Measurements from ENCODE around the gene PDE4D. TPM values are rescaled to one million over a fixed set of nuclear protein-coding genes. Genes with fewer than 3 reads are reported as not detected.

Gene PDE4D
- total and polyA plus RNA-seq, 11 donors: 5.2 to 68.3 (median 42.1) TPM

- H3K27me3 ChIP-seq: no peaks in the 10 kb centered on the region
- DNase-seq (no peak), ATAC-seq (no peak)
- H3K4me1 ChIP-seq: peaks cover 0 to 3% (median 0%) of the 10 kb centered on the region in 12 donors
- H3K9me3 ChIP-seq: no peaks in the 10 kb centered on the region
- no peak for TF ChIP-seq CTCF (IDR thresholded peaks at IDR 0.05)
- TF ChIP-seq POLR2A (IDR thresholded peaks at IDR 0.05): no peak
- H3K36me3 ChIP-seq: no peaks in the 10 kb centered on the region
- 91 to 97% (median 97%) methylated on average over 7 of the region's 7 CpGs for WGBS, 4 donors
- H3K4me3 ChIP-seq: no peak overlapping the region
- intact Hi-C loops (cut with DNase I): no loop called here
- H3K27ac ChIP-seq: no peak overlapping the region
Observed at GRCh38 chr5:59420596-59420995, 472.9 kb downstream of the PDE4D start.

- no peak for ATAC-seq
- H3K27ac ChIP-seq: no peak overlapping the region
- H3K36me3 ChIP-seq: no peaks in the 10 kb centered on the region
- no peak overlapping the region for H3K4me3 ChIP-seq
- H3K27me3 ChIP-seq: no peaks in the 10 kb centered on the region
- H3K4me1 ChIP-seq: peaks cover 0 to 3% (median 0%) of the 10 kb centered on the region in 12 donors
- H3K9me3 ChIP-seq: no peaks in the 10 kb centered on the region
- TF ChIP-seq CTCF (IDR thresholded peaks at IDR 0.05): no peak
- TF ChIP-seq POLR2A (IDR thresholded peaks at IDR 0.05): no peak
- 44 to 77% (median 52%) methylated on average over 1 of the region's 1 CpG for WGBS, 4 donors
- no peak for DNase-seq
- intact Hi-C loops (cut with DNase I): loop anchor here in 1 of 10 donors (10.0 kb wide), 1 partner anchor 246 kb away; no protein-coding TSS in a partner anchor
Observed at GRCh38 chr5:59418808-59419207, 474.7 kb downstream of the PDE4D start.

- intact Hi-C loops (cut with DNase I): loop anchor here in 1 of 10 donors (10.0 kb wide), 1 partner anchor 248 kb away; no protein-coding TSS in a partner anchor
- DNase-seq (no peak), ATAC-seq (peak in 1 of 4 donors; percentile 42)
- no peak overlapping the region for H3K27ac ChIP-seq
- H3K27me3 ChIP-seq: no peaks in the 10 kb centered on the region
- H3K4me1 ChIP-seq: peaks cover 0 to 3% (median 0%) of the 10 kb centered on the region in 12 donors
- no peaks in the 10 kb centered on the region for H3K36me3 ChIP-seq
- no peaks in the 10 kb centered on the region for H3K9me3 ChIP-seq
- WGBS, 4 donors: 57 to 93% (median 73%) methylated on average over 1 of the region's 1 CpG
- no peak overlapping the region for H3K4me3 ChIP-seq
- TF ChIP-seq POLR2A (IDR thresholded peaks at IDR 0.05) (no peak), CTCF (IDR thresholded peaks at IDR 0.05) (no peak)
Observed at GRCh38 chr5:59416451-59416850, 477.1 kb downstream of the PDE4D start.

- Histone ChIP-seq H3K27me3 (no peaks in the 10 kb centered on the region), H3K4me1 (peaks cover 0 to 3% (median 0%) of the 10 kb centered on the region in 12 donors), H3K36me3 (no peaks in the 10 kb centered on the region), H3K4me3 (no peak overlapping the region), H3K9me3 (no peaks in the 10 kb centered on the region), H3K27ac (no peak overlapping the region)
- DNase-seq: no peak
- WGBS, 4 donors: 67 to 79% (median 76%) methylated on average over 4 of the region's 4 CpGs
- TF ChIP-seq CTCF (IDR thresholded peaks at IDR 0.05) (no peak), POLR2A (IDR thresholded peaks at IDR 0.05) (no peak)
- intact Hi-C loops (cut with DNase I): loop anchor here in 1 of 10 donors (10.0 kb wide), 1 partner anchor 249 kb away; no protein-coding TSS in a partner anchor
- ATAC-seq: no peak
Observed at GRCh38 chr5:59416026-59416425, 477.5 kb downstream of the PDE4D start.

All from heart left ventricle (tissue), 16 donors.